CD4-positive, alpha-beta T cell treated with Interleukin-12 subunit alpha and Interleukin-12 subunit beta, for 1 hour (primary cell): ENCODE data around the gene DNAJC24.
"Not testable (repeated sequence)": the region's sequence is repeated elsewhere in the genome, so short reads cannot be mapped to it uniquely, and the experiment has no call there.

Experiments
- DNase-seq: peaks from one replicate; pipeline ENCODE4 v3.0.0-alpha.2; 2020

DNAJC24 gene

DNA sequence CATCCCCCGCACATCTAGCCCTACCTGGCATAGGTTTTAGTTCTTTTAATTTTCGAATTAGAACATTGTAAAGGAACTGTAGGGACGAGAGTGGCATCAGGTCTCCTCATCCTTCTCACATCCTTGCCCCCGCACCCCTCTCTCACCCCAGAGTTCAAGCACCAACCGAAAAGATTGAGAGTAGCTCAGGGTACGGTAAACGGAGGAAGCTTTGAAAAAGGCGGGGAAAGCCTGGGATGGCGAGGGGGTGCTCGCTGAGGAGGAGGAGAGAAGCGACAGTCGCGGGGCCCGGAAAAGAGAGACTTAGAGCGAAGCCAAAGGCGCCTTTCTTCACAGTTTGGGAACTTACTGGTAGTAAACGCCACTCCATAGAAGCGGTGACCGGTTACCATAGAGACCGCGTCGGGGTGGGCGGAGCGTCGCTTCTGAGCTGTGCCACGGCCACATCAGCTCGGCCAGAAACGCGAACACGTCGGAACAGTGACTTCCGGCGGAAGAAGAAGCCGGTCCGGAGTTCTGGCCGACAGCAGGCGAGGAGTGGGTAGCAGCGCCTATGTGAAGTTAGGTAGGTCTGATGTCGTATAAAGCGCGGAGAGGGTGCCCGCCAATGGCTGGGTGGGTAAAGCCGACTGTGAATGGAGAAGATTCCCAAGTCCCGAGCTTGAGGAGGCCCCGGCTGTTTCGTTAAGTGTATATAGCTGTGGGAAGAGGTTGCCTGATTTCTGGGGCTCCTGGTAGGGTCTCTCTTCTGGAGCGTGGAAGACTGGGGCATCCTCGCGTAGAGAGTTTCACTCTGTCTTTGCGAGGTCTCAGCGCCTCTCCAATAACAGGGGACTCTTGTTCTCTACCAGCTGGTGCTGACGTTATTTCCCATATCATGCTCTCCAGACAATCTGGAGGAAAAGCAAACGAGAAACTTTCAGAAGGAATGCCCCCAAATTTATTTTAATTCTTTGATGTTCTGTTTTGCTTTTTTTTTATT is at the start of gene DNAJC24, which contains the start of gene DCDC1:
Gene DNAJC24, plus strand, starts transcription at position 513 of the 982 bp plus-strand sequence. CDS start 889 bp downstream, outside the sequence.
Gene DCDC1, minus strand, starts transcription at position 392 of the 982 bp plus-strand sequence. CDS start 41,459 bp downstream, outside the sequence.
- DNase-seq, result peak; percentile 95

GRCh38 chr11:31321494-31321893 is 48.2 kb upstream of the DNAJC24 start:
- not testable (repeated sequence) for DNase-seq

DNA sequence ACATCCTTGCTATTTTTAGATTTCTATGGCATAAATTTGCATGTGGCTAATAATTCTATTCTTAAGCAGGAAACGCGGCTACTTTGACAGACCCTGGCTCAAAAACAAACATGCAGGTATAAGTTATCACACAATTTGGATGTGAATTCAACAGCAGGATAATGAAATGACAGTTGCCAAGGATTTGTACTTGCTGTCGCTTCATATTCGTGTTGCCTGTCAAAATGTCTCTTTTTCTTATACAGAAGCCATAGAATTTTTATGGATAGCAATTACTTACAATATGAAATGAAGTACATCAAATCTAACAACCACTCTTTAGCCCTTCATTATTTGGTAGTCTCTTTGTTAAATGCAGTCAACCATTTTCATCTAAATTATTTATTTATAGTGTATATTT is 46.5 kb upstream of the DNAJC24 start:
- DNase-seq, result no peak

DNA sequence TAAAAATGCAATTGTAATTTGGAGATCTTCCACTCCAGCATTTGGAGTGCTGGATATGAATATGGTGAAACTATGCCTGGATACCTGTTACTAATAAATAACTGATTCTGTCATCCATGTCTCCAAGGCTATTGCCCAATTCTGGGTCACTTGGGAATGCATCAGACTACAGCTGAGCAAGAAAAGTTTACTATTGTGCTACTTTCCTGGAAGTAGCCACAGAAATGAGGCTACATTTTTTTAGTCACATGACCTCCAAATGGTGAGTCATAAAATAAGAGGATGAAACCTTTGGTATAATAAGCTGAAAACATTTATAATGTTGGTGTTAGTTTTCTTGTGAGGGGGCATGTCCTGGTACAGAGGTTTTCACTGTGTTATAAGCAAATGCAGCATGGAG is 44.5 kb upstream of the DNAJC24 start:
- DNase-seq, result no peak

DNA sequence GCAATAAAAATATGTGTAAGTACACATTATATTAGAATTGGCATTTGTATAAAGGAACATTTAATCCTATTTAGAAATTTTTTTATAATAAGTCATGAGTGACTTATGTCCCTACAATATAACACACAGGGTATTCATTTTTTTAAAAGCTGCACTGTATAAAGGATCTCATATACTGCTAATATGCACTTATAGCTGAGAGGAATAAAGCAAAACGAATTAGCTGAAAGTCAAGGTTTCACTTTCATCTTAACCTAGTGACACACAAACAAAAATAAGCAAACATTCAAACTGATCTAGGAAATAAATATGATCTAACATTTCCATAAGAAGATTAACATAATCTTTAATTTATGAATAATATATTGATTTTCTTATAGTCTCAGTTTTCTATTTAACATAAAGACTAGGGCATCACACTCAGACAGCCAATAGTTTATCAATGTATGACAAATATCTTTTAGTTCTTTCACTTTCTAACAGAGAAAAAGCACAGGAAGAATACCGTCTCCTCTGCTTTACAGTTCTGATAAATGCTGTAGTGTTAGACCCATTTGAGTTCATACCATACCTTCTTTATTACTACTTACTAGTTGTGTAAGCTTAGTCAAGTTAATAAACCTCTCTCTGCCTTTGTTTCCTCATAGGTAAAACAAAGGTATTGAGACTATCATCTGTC is 43.1 kb upstream of the DNAJC24 start:
- peak; percentile 3 for DNase-seq

GRCh38 chr11:31327417-31327816 is 42.2 kb upstream of the DNAJC24 start:
- DNase-seq, result no peak

- no peak for DNase-seq
Observed at GRCh38 chr11:31328697-31329096, 41.0 kb upstream of the DNAJC24 start.

GRCh38 chr11:31337806-31338205 is 31.9 kb upstream of the DNAJC24 start:
- DNase-seq, result no peak

DNA sequence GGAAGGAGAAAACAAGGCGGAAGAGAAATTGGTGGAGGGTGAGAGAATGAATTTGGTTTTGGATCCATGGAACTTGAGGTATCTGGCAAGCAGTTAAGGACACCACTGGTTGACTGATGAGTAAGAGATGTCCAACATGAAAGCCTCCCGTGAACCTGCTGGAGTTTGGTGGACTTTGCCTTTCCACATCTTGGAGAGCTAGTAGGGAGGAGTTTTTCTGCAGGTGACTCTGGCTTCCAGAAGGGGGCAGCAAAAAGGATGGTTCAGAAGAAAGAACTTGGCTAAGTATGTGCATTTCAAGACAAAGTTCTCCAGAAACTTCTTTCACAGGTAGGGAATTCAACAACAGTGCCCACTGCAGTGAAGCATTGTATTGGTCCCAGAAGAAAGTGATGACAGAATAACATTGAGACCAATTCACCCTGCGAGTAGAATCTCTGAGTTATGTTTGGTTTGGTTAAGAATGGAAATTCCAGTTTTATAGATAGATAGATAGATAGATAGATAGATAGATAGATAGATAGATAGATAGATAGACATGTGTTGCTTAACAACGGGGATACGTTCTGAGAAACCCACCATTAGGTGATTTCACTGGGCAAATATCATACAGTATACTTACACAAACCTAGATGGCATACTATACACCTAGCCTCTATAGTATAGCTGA is 28.6 kb upstream of the DNAJC24 start:
- peak; percentile 37 for DNase-seq

- no peak for DNase-seq
Observed at GRCh38 chr11:31351168-31351567, 18.5 kb upstream of the DNAJC24 start.

DNA sequence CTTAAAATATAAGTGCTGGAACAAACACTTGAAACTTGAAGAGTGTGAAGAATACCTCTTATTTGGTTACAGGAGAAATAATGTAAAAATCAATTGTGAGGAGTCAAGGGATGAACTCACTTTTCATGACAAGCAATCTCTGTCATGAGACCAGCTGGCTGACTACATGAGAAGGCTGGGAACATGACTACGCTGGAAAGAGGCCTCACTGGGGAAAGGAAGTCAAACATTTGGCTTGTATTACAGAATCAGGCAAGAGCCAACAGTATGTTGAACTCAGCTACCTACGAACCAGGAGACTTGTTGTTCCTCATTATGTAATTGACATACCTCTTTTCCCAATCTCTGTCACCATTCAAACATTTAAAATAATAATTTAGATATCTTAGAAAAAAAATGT is 14.5 kb upstream of the DNAJC24 start:
- no peak for DNase-seq

DNA sequence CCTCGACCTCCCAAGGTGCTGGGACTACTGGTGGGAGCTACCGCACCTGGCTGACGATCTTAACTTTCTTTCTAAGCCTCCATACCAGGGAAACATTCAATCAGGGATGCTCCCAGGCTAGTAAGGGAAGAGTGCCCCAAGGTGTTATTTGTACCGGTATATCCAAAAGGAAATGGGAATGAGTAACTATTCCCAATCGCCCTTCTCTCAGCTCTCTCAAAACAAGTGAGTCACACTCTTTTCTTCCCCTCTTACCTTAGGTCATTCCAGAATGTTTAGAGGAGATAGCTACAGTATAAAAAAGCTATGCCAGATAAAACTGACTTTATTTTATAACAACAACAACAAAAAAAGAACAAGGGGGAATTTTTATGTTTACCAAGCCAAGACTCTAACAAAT is 13.8 kb upstream of the DNAJC24 start:
- no peak for DNase-seq

DNA sequence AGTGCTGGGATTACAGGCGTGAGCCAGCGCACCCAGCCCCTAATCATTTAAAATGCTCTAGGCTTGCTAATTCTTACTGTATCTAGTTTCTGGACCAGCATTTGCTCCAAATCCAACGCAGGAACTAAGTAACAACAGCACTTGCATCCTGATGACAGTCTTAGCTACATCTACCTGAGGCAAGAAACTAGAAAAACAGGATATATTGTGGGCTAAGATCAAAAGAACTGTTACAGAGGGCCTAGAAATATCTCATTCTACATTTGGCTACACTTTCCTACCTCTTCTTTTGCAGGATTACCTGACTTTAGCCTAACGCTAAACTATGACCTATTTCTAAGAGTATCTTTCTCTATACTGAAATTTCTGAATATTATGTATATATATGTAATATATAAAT is 7.9 kb upstream of the DNAJC24 start:
- DNase-seq, result peak; percentile 6

GRCh38 chr11:31366795-31367194 is 2.9 kb upstream of the DNAJC24 start:
- DNase-seq, result peak; percentile 42

- DNase-seq, result no peak
Observed at GRCh38 chr11:31375879-31376278, 6.2 kb downstream of the DNAJC24 start.

DNA sequence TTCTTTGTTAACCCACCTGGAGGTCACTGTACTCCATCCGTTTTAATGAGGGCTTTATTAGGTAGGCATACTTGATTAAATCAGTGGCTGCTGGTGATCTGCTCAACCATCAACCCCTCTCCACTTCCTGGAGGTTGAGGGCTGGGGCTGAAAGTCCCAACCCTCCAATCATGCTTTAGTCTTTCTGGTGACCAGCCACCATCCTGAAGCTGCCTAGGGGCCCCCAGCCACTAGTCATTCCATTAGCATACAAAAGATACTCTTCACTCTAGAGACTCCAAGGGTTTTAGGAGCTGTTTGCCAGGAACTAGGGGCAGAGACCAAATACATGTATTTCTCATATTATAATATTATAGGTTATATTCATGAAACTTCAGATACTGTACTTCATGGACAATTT is 13.5 kb downstream of the DNAJC24 start:
- DNase-seq, result no peak

- DNase-seq, result no peak
Observed at GRCh38 chr11:31387379-31387778, 17.7 kb downstream of the DNAJC24 start.

DNA sequence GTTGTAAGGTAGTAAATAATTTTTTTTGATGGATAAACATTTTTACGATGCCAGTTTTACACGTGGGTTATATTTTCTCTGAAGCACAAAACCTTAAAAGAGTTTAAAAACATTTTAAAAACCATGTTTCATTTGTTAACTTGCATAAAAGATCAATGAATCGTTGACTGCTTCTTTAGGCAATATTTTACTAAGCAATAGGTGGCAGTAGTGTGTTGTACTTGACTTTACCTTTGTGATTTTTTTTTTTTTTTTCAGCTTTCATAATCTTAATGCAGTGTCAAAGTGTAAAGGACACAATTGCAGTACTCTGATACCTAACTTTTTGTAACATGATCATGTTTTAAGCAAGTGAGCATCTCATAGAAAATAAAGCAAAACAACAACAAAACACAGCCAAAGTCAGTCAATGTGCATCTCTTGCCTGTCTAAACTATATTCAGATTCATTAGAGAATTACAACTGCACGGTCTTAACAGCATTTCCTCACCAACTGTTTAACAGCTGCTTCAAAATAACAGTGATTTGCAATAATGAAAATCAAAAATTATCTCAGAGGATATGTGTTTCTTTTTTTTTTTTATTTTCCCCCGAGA is 27.7 kb downstream of the DNAJC24 start:
- DNase-seq, result peak; percentile 36

GRCh38 chr11:31404614-31405013 is 35.0 kb downstream of the DNAJC24 start:
- DNase-seq, result no peak

DNA sequence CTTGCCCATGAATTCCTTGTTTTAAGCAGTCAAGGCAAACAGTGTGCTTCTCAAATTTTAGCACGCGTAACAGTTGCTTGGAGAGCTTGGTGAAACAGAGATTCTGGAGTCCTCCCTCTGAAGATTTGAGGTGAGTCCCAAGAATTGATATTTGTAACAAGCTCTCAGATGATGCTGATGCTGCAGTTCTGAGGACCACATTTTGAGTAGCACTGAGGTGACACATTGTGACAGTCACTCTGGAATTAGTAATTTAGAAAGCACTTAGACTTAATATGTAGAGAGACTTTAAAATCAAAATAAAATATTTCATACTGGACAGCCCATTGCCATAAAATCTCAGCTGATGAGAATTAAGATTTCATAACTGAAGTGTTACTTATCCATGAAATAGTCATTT is 38.5 kb downstream of the DNAJC24 start:
- no peak for DNase-seq

- DNase-seq, result no peak
Observed at GRCh38 chr11:31412946-31413345, 43.3 kb downstream of the DNAJC24 start.

GRCh38 chr11:31414338-31414737 is 44.7 kb downstream of the DNAJC24 start:
- DNase-seq, result no peak

- no peak for DNase-seq
Observed at GRCh38 chr11:31415435-31415834, 45.8 kb downstream of the DNAJC24 start.
